HCT116 (cell line): Measurements from ENCODE around the gene ARHGAP42. TPM values are rescaled to one million over a fixed set of nuclear protein-coding genes. Genes with fewer than 3 reads are reported as not detected.

Experiments used
- ATAC-seq: fragments of 200-7000 bp; cut with Tn5 transposase; 2 replicates; pipeline ENCODE4 v1.9.1; 2020; ENCODE audit warnings: mild to moderate bottlenecking, moderate library complexity
- BruUV-seq: library from RNA; stranded (reverse); fragments of 400-500 nt; replicated peaks from 2 replicates; lab custom pipeline; 2021; lab: Mats Ljungman, UMichigan
- CTCF ChIA-PET: fragments of 300-600 bp; sonication (Branson Sonifier 250); formaldehyde crosslinking; loops from one replicate; lab custom pipeline; 2021; ENCODE audit warnings: antibody characterized with exemption; lab: Charles Lee
- POLR2A ChIA-PET: fragments of 300-600, 350-600 bp; sonication (Branson Sonifier 250); formaldehyde crosslinking; loops from one replicate; lab custom pipeline; 2021; ENCODE audit warnings: antibody characterized with exemption; lab: Charles Lee
- RAD21 ChIA-PET, 2 experiments: fragments of 300-600 bp; sonication (Branson Sonifier 250); formaldehyde crosslinking; loops; one replicate each; lab custom pipeline; 2023; ENCODE audit warnings: low total read pairs in 2 of 2; ENCODE audit not compliant: uncharacterized antibody in 2 of 2, unreplicated experiment in 2 of 2, low non-redundant PET in 1 of 2; lab: Charles Lee
- DNase-seq: peaks from one replicate; pipeline ENCODE4 v3.0.0-alpha.2; 2010; ENCODE audit warnings: low read depth, low spot score
- H2AFZ ChIP-seq: fragments of 200-600 bp; shearing (Covaris generic), sonication (generic); 2 replicates; pipeline ENCODE4 v1.6.1; 2017; ENCODE audit warnings: low read depth, mixed run types, mixed read lengths, antibody characterized with exemption, low read length; ENCODE audit not compliant: poor library complexity, severe bottlenecking
- H3K27ac ChIP-seq: 2 replicates; pipeline ENCODE4 v1.5.1; 2012; ENCODE audit warnings: low read depth, low read length
- H3K27me3 ChIP-seq: fragments of 200-600 bp; sonication (generic); 2 replicates; pipeline ENCODE4 v1.6.1; 2016; ENCODE audit warnings: mixed run types, low read length, mixed read lengths; ENCODE audit not compliant: insufficient read depth
- H3K36me3 ChIP-seq, 2 experiments: fragments of 200-500 bp in 1 of 2; fragments of 200-600 bp in 1 of 2; sonication (Bioruptor generic) in 1 of 2; sonication (generic) in 1 of 2; 2 replicates each; pipeline versions ENCODE4 v1.5.1 to v1.6.1; 2014 to 2016; ENCODE audit warnings: low read length in 2 of 2, inconsistent platforms in 1 of 2, mixed read lengths in 1 of 2, mixed run types in 1 of 2; ENCODE audit not compliant: insufficient read depth in 2 of 2, control insufficient read depth in 1 of 2
- H3K4me1 ChIP-seq, 2 experiments: fragments of 200-600 bp in 1 of 2; sonication (generic) in 1 of 2; 2 replicates each; pipeline versions ENCODE4 v1.5.1 to v1.6.1; 2012 to 2017; ENCODE audit warnings: low read length in 2 of 2, inconsistent platforms in 1 of 2, mild to moderate bottlenecking in 1 of 2, mixed read lengths in 1 of 2, mixed run types in 1 of 2, moderate library complexity in 1 of 2; ENCODE audit not compliant: insufficient read depth in 2 of 2, control insufficient read depth in 1 of 2
- H3K4me2 ChIP-seq: fragments of 200-600 bp; sonication (generic); 2 replicates; pipeline ENCODE4 v1.6.1; 2017; ENCODE audit warnings: mixed run types, low read length, mixed read lengths
- H3K4me3 ChIP-seq, 2 experiments: fragments of 200-600 bp in 1 of 2; sonication (generic) in 1 of 2; replicated peaks in 1 of 2; 2 replicates each; pipeline ENCODE4 v1.5.1; 2011 to 2016; ENCODE audit warnings: low read length in 2 of 2, control low read depth in 1 of 2, low read depth in 1 of 2, mild to moderate bottlenecking in 1 of 2, mixed read lengths in 1 of 2, mixed run types in 1 of 2
- H3K79me2 ChIP-seq: fragments of 200-600 bp; sonication (generic); 2 replicates; pipeline ENCODE4 v1.6.1; 2017; ENCODE audit warnings: mild to moderate bottlenecking, mixed run types, low read length, moderate library complexity, mixed read lengths; ENCODE audit not compliant: insufficient read depth
- H3K9ac ChIP-seq: fragments of 200-600 bp; sonication (generic); 2 replicates; pipeline ENCODE4 v1.6.1; 2016; ENCODE audit warnings: low read length, mixed read lengths
- H3K9me2 ChIP-seq: fragments of 200-600 bp; sonication (generic), shearing (Covaris generic); 2 replicates; pipeline ENCODE4 v1.6.1; 2017; ENCODE audit warnings: mixed run types, mild to moderate bottlenecking, moderate library complexity; ENCODE audit not compliant: insufficient read depth
- H3K9me3 ChIP-seq, 2 experiments: fragments of 200-500 bp in 1 of 2; fragments of 200-600 bp in 1 of 2; sonication (Bioruptor generic) in 1 of 2; sonication (generic) in 1 of 2; 2 replicates each; pipeline ENCODE4 v1.6.1; 2014 to 2017; ENCODE audit warnings: low read length in 2 of 2, mixed read lengths in 2 of 2, inconsistent platforms in 1 of 2, low read depth in 1 of 2, mild to moderate bottlenecking in 1 of 2, mixed run types in 1 of 2, moderate library complexity in 1 of 2; ENCODE audit not compliant: control insufficient read depth in 1 of 2, insufficient read depth in 1 of 2
- H4K20me1 ChIP-seq: fragments of 200-600 bp; sonication (generic), shearing (Covaris generic); 2 replicates; pipeline ENCODE4 v1.6.1; 2017; ENCODE audit warnings: mixed run types, mild to moderate bottlenecking, moderate library complexity; ENCODE audit not compliant: insufficient read depth
- CBX3 ChIP-seq: IDR thresholded peaks from 2 replicates; pipeline ENCODE4 v1.6.1; 2012; ENCODE audit warnings: low read depth
- CEBPB ChIP-seq: IDR thresholded peaks from 2 replicates; pipeline ENCODE4 v1.6.1; 2012; ENCODE audit warnings: low read depth
- EGR1 ChIP-seq: IDR thresholded peaks from 2 replicates; pipeline ENCODE4 v1.6.1; 2012; ENCODE audit warnings: low read depth
- ELF1 ChIP-seq: IDR thresholded peaks from 2 replicates; pipeline ENCODE4 v1.6.1; 2012; ENCODE audit warnings: low read depth, borderline replicate concordance
- EZH2 ChIP-seq: fragments of 200-600 bp; sonication (generic); IDR thresholded peaks from 2 replicates; pipeline ENCODE4 v1.6.1; 2017; ENCODE audit warnings: antibody characterized with exemption, mixed run types
- EZH2phosphoT487 ChIP-seq: fragments of 200-600 bp; IDR thresholded peaks from 2 replicates; pipeline ENCODE4 v1.6.1; 2018; ENCODE audit warnings: antibody characterized with exemption, borderline replicate concordance
- FOSL1 ChIP-seq: IDR thresholded peaks from 2 replicates; pipeline ENCODE4 v1.6.1; 2012; ENCODE audit warnings: low read depth
- POLR2AphosphoS5 ChIP-seq: IDR thresholded peaks from 2 replicates; pipeline ENCODE4 v1.6.1; 2011; ENCODE audit warnings: mild to moderate bottlenecking, low read depth, low read length, moderate library complexity
- SIN3A ChIP-seq: IDR thresholded peaks from 2 replicates; pipeline ENCODE4 v1.6.1; 2012; ENCODE audit warnings: low read depth
- SP1 ChIP-seq: IDR thresholded peaks from 2 replicates; pipeline ENCODE4 v1.6.1; 2012; ENCODE audit warnings: low read depth
- TCF7L2 ChIP-seq: IDR thresholded peaks from 2 replicates; pipeline ENCODE4 v1.7.0; 2011; ENCODE audit warnings: borderline replicate concordance, inconsistent platforms; ENCODE audit not compliant: insufficient read depth, insufficient read length; ENCODE audit errors: extremely low read depth
- YY1 ChIP-seq: IDR thresholded peaks from 2 replicates; pipeline ENCODE4 v1.6.1; 2011; ENCODE audit warnings: low read length, low read depth, moderate library complexity, mild to moderate bottlenecking; ENCODE audit not compliant: insufficient replicate concordance; ENCODE audit errors: extremely low read depth
- ZNF274 ChIP-seq: fragments of 200-500 bp; sonication (Bioruptor generic); IDR thresholded peaks from 2 replicates; pipeline ENCODE4 v1.6.1; 2014; ENCODE audit warnings: mild to moderate bottlenecking, low read depth, low read length, inconsistent platforms
- intact Hi-C: fragments of 100-400 bp; cut with micrococcal nuclease; formaldehyde crosslinking; loops from 2 replicates; pipeline ENCODE4 v1.10.0; 2022
- total RNA-seq: library from RNA; stranded (reverse); gene quantifications from one replicate; pipeline ENCODE4 v1.2.1, GENCODE V29; 2021; ENCODE audit not compliant: unreplicated experiment
- TF ChIP-seq, protein P1 (sequence below): IDR thresholded peaks from 2 replicates; pipeline ENCODE4 v1.6.1; 2012
- TF ChIP-seq, protein P2 (sequence below): IDR thresholded peaks from 2 replicates; pipeline ENCODE4 v1.6.1; 2012
- TF ChIP-seq, protein P3 (sequence below): IDR thresholded peaks from 2 replicates; pipeline ENCODE4 v1.6.1; 2012; ENCODE audit warnings: low read depth

ARHGAP42 gene
- total RNA-seq, 1 experiment from 2014 or later, result 12.3 TPM

DNA sequence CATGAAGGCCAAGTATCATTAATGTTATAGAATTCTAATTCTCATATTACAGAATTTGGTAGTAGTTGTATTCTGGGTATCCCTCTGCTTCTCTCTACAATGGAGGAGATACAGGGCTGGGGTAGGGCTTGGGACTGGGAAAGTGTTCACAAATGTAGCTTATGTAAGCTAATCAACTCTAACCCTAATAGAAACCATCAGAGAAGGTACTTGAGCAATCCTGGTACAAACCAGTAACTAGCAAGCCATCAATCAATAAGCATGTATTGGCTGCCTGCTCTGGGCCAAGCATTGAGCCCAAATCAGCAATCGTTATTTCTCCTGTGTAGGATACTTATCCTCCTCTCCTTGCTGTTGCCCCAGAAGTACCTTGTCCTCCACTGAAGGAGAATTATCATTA, 268.2 kb downstream of the ARHGAP42 start:
- no peaks in the 10 kb centered on the region; the same call in 1 of the 2 replicates for H4K20me1 ChIP-seq
- POLR2A ChIA-PET, result no interaction called here
- RAD21 ChIA-PET, result no interaction called here
- DNase-seq (no peak), ATAC-seq (no peak)
- CTCF ChIA-PET, result no interaction called here
- no peak overlapping the region for H3K27ac ChIP-seq
- BruUV-seq, result no TSS peak
- H2AFZ ChIP-seq, result no peak overlapping the region
- intact Hi-C loops, result no loop called here
- H3K36me3 ChIP-seq, result no peaks in the 10 kb centered on the region
- TF ChIP-seq SIN3A (no peak), ELF1 (no peak), ZNF274 (no peak)
- TF ChIP-seq, protein P1, sequence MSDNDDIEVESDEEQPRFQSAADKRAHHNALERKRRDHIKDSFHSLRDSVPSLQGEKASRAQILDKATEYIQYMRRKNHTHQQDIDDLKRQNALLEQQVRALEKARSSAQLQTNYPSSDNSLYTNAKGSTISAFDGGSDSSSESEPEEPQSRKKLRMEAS, result no peak
- no peak overlapping the region for H3K4me3 ChIP-seq
- H3K9me2 ChIP-seq, result no peaks in the 10 kb centered on the region
- H3K4me2 ChIP-seq, result no peak overlapping the region
- H3K9ac ChIP-seq, result no peak overlapping the region
- no peaks in the 10 kb centered on the region for H3K27me3 ChIP-seq
- H3K9me3 ChIP-seq, result no peaks in the 10 kb centered on the region
- no peaks in the 10 kb centered on the region for H3K4me1 ChIP-seq
- H3K79me2 ChIP-seq, result no peaks in the 10 kb centered on the region

DNA sequence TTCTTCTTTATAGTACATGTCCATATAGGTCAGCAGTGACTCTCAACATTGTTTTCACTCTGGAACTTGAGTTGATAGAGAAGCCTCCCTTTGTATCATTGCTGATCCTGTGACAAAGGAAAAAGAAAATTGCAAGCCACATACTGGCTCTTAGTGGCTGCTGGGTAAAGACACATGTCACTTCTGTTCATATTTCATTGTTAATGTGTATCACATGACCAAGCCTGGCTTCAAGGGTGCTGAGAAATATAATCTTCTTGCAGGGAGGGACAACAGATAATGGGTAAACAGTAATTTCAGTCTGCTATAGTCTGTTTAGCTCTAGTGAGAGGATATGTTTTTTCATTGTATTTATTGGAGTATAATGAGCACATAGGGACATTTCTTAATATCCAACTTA, 269.3 kb downstream of the ARHGAP42 start:
- POLR2A ChIA-PET, result no interaction called here
- H3K4me1 ChIP-seq, result no peaks in the 10 kb centered on the region
- H3K36me3 ChIP-seq, result no peaks in the 10 kb centered on the region
- no peaks in the 10 kb centered on the region for H3K9me3 ChIP-seq
- no peak overlapping the region for H3K4me2 ChIP-seq
- CTCF ChIA-PET, result no interaction called here
- no peak overlapping the region for H3K9ac ChIP-seq
- no TSS peak for BruUV-seq
- ATAC-seq (no peak), DNase-seq (no peak)
- TF ChIP-seq TCF7L2, result no peak
- no peak for TF ChIP-seq EZH2
- TF ChIP-seq YY1, result no peak
- TF ChIP-seq EGR1, result no peak
- no peak for TF ChIP-seq SP1
- TF ChIP-seq CBX3, result no peak
- TF ChIP-seq, protein P1, result no peak
- no peak for TF ChIP-seq ELF1
- TF ChIP-seq, protein P2, sequence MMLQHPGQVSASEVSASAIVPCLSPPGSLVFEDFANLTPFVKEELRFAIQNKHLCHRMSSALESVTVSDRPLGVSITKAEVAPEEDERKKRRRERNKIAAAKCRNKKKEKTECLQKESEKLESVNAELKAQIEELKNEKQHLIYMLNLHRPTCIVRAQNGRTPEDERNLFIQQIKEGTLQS, result no peak
- TF ChIP-seq FOSL1, result no peak
- no peak for TF ChIP-seq POLR2AphosphoS5
- no peak for TF ChIP-seq CEBPB
- no peak for TF ChIP-seq EZH2phosphoT487
- TF ChIP-seq, protein P3, sequence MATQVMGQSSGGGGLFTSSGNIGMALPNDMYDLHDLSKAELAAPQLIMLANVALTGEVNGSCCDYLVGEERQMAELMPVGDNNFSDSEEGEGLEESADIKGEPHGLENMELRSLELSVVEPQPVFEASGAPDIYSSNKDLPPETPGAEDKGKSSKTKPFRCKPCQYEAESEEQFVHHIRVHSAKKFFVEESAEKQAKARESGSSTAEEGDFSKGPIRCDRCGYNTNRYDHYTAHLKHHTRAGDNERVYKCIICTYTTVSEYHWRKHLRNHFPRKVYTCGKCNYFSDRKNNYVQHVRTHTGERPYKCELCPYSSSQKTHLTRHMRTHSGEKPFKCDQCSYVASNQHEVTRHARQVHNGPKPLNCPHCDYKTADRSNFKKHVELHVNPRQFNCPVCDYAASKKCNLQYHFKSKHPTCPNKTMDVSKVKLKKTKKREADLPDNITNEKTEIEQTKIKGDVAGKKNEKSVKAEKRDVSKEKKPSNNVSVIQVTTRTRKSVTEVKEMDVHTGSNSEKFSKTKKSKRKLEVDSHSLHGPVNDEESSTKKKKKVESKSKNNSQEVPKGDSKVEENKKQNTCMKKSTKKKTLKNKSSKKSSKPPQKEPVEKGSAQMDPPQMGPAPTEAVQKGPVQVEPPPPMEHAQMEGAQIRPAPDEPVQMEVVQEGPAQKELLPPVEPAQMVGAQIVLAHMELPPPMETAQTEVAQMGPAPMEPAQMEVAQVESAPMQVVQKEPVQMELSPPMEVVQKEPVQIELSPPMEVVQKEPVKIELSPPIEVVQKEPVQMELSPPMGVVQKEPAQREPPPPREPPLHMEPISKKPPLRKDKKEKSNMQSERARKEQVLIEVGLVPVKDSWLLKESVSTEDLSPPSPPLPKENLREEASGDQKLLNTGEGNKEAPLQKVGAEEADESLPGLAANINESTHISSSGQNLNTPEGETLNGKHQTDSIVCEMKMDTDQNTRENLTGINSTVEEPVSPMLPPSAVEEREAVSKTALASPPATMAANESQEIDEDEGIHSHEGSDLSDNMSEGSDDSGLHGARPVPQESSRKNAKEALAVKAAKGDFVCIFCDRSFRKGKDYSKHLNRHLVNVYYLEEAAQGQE, result no peak
- no peak for TF ChIP-seq SIN3A
- intact Hi-C loops, result no loop called here
- RAD21 ChIA-PET, result no interaction called here
- no peak overlapping the region for H3K4me3 ChIP-seq
- no peaks in the 10 kb centered on the region for H3K9me2 ChIP-seq
- H2AFZ ChIP-seq, result no peak overlapping the region
- no peaks in the 10 kb centered on the region for H4K20me1 ChIP-seq
- H3K27me3 ChIP-seq, result no peaks in the 10 kb centered on the region
- H3K79me2 ChIP-seq, result no peaks in the 10 kb centered on the region
- no peak overlapping the region for H3K27ac ChIP-seq
